Gastroesophageal sphincter (tissue), 3 donors: ENCODE data around the gene ODAD4.

Source experiments
- CTCF ChIP-seq, 4 experiments: fragments of 200-600 bp in 2 of 4; fragments of 450-650 bp in 2 of 4; sonication (generic) in 1 of 4; IDR thresholded peaks; one replicate each; pipeline ENCODE4 v1.5.1; 2017 to 2019; ENCODE audit warnings: antibody characterized with exemption in 4 of 4, mild to moderate bottlenecking in 2 of 4, moderate library complexity in 2 of 4
- EP300 ChIP-seq: sonication (generic); formaldehyde crosslinking; IDR thresholded peaks from one replicate; pipeline ENCODE4 v1.6.1; 2017; ENCODE audit warnings: antibody characterized with exemption, mild to moderate bottlenecking
- POLR2A ChIP-seq, 2 donors: fragments of 450-650 bp; IDR thresholded peaks; one replicate each; pipeline ENCODE4 v1.6.1; 2017; ENCODE audit warnings: antibody characterized with exemption in 2 of 2, mild to moderate bottlenecking in 2 of 2, moderate library complexity in 1 of 2
- POLR2AphosphoS5 ChIP-seq: sonication (generic); formaldehyde crosslinking; IDR thresholded peaks from one replicate; pipeline ENCODE4 v1.6.1; 2017; ENCODE audit warnings: antibody characterized with exemption

GRCh38 chr17:41914358-41914766 is 16.1 kb upstream of the ODAD4 start:
- TF ChIP-seq POLR2AphosphoS5 (no peak), POLR2A (IDR thresholded peaks at IDR 0.05) (no peak), CTCF (IDR thresholded peaks at IDR 0.05) (no peak), EP300 (no peak)
